OCI-LY7 (cell line): ENCODE measurements around the gene LPCAT1. TPM values are rescaled to one million over a fixed set of nuclear protein-coding genes. Genes with fewer than 3 reads are reported as not detected.
"Not testable (repeated sequence)": the region's sequence is repeated elsewhere in the genome, so short reads cannot be mapped to it uniquely, and the experiment has no call there.

ENCODE experiments used
- BruUV-seq: library from RNA; stranded (reverse); fragments of 400-500 nt; replicated peaks from 2 replicates; lab custom pipeline; 2021; lab: Mats Ljungman, UMichigan
- CTCF ChIA-PET: fragments of 300-600 bp; sonication (Branson Sonifier 250); formaldehyde crosslinking; loops from one replicate; lab custom pipeline; 2022; ENCODE audit warnings: antibody characterized with exemption; ENCODE audit not compliant: unreplicated experiment; lab: Charles Lee
- POLR2A ChIA-PET: fragments of 300-600 bp; sonication (Branson Sonifier 250); formaldehyde crosslinking; loops from one replicate; lab custom pipeline; 2022; ENCODE audit warnings: antibody characterized with exemption; lab: Charles Lee
- DNase-seq: peaks from one replicate; pipeline ENCODE4 v3.0.0-alpha.2; 2015; ENCODE audit warnings: low spot score
- H2AFZ ChIP-seq: fragments of 200-600 bp; sonication (generic), shearing (Covaris generic); 2 replicates; pipeline ENCODE4 v1.6.1; 2014; ENCODE audit warnings: mild to moderate bottlenecking, antibody characterized with exemption, low read length, moderate library complexity
- H3K27ac ChIP-seq: fragments of 200-600 bp; sonication (generic); 2 replicates; pipeline ENCODE4 v1.5.1; 2014; ENCODE audit warnings: mixed run types, low read depth, mild to moderate bottlenecking, moderate library complexity, low read length, inconsistent platforms; ENCODE audit not compliant: poor library complexity, severe bottlenecking
- H3K36me3 ChIP-seq: fragments of 200-600 bp; sonication (generic); 2 replicates; pipeline ENCODE4 v1.6.1; 2014; ENCODE audit warnings: mild to moderate bottlenecking, antibody characterized with exemption, low read length, moderate library complexity, mixed read lengths; ENCODE audit not compliant: insufficient read depth
- H3K4me1 ChIP-seq: fragments of 200-600 bp; sonication (generic); 2 replicates; pipeline ENCODE4 v1.5.1; 2014; ENCODE audit warnings: mild to moderate bottlenecking, low read length; ENCODE audit not compliant: insufficient read depth, poor library complexity, severe bottlenecking
- H3K4me2 ChIP-seq: fragments of 200-600 bp; sonication (generic); 2 replicates; pipeline ENCODE4 v1.6.1; 2014; ENCODE audit warnings: mild to moderate bottlenecking, low read length
- H3K4me3 ChIP-seq: fragments of 200-600 bp; sonication (generic); 2 replicates; pipeline ENCODE4 v1.5.1; 2014; ENCODE audit warnings: mild to moderate bottlenecking, low read depth, low read length; ENCODE audit not compliant: poor library complexity, severe bottlenecking
- H3K79me2 ChIP-seq: fragments of 200-600 bp; sonication (generic); 2 replicates; pipeline ENCODE4 v1.6.1; 2016; ENCODE audit warnings: low read depth, mild to moderate bottlenecking, low read length, moderate library complexity, mixed read lengths; ENCODE audit not compliant: insufficient read depth
- H3K9me2 ChIP-seq: fragments of 200-600 bp; sonication (generic); 2 replicates; pipeline ENCODE4 v1.6.1; 2016; ENCODE audit warnings: mild to moderate bottlenecking, low read length, mixed read lengths; ENCODE audit not compliant: insufficient read depth
- H3K9me3 ChIP-seq: fragments of 200-600 bp; sonication (generic); 2 replicates; pipeline ENCODE4 v1.6.1; 2014; ENCODE audit warnings: mild to moderate bottlenecking, mixed run types, low read length, mixed read lengths
- H4K20me1 ChIP-seq: fragments of 200-600 bp; sonication (generic); 2 replicates; pipeline ENCODE4 v1.6.1; 2014; ENCODE audit warnings: mild to moderate bottlenecking, antibody characterized with exemption, low read length, moderate library complexity, mixed read lengths; ENCODE audit not compliant: insufficient read depth
- EZH2phosphoT487 ChIP-seq: fragments of 200-600 bp; sonication (generic); IDR thresholded peaks from 2 replicates; pipeline ENCODE4 v1.6.1; 2018; ENCODE audit warnings: low read depth, borderline replicate concordance, mild to moderate bottlenecking, mixed run types, antibody characterized with exemption, low read length, moderate library complexity, mixed read lengths
- intact Hi-C: fragments of 100-400 bp; cut with micrococcal nuclease; formaldehyde crosslinking; loops from one replicate; pipeline ENCODE4 v1.10.0; 2022; ENCODE audit not compliant: unreplicated experiment
- total RNA-seq, 2 experiments: library from RNA; depleted of rRNA in 1 of 2; stranded (reverse); fragments of >200 nt in 1 of 2; shearing (Covaris generic) in 1 of 2; gene quantifications; 2 replicates each; pipeline ENCODE4 v1.2.3, GENCODE V29; 2014 to 2022
- TF ChIP-seq, protein P1 (sequence below): fragments of 200-600 bp; sonication (generic); conservative IDR thresholded peaks from 2 replicates; pipeline ENCODE4 v1.5.1; 2014; ENCODE audit warnings: mild to moderate bottlenecking, antibody characterized with exemption, low read length, moderate library complexity, mixed read lengths

The LPCAT1 gene
- total RNA-seq, 2 experiments from 2014 or later: 47.7 to 63.6 TPM

DNA sequence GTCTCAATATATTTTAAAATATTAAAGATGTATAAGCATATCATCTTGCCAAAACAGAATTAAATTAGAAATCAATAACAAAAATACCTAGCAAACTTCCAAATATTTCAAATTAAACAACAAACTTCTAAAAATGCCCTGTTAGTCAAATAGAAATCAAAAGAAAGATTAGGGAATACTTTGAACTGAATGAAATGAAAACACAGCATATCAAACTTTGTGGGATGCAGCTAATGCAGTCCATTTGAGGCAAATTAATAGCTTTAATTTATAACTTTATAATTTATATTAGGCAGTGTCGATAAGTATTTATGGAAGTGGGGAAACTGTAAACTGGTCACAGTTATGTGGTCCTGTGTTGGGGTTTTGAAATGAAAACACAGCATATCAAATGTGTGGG lies 95.7 kb downstream of the LPCAT1 start:
- no peak overlapping the region for H3K27ac ChIP-seq
- H3K4me3 ChIP-seq: no peak overlapping the region
- H3K9me2 ChIP-seq: no peaks in the 10 kb centered on the region
- H3K4me2 ChIP-seq: no peak overlapping the region
- TF ChIP-seq, protein P1, sequence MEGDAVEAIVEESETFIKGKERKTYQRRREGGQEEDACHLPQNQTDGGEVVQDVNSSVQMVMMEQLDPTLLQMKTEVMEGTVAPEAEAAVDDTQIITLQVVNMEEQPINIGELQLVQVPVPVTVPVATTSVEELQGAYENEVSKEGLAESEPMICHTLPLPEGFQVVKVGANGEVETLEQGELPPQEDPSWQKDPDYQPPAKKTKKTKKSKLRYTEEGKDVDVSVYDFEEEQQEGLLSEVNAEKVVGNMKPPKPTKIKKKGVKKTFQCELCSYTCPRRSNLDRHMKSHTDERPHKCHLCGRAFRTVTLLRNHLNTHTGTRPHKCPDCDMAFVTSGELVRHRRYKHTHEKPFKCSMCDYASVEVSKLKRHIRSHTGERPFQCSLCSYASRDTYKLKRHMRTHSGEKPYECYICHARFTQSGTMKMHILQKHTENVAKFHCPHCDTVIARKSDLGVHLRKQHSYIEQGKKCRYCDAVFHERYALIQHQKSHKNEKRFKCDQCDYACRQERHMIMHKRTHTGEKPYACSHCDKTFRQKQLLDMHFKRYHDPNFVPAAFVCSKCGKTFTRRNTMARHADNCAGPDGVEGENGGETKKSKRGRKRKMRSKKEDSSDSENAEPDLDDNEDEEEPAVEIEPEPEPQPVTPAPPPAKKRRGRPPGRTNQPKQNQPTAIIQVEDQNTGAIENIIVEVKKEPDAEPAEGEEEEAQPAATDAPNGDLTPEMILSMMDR: no peak
- TF ChIP-seq EZH2phosphoT487: no peak
- H3K4me1 ChIP-seq: no peaks in the 10 kb centered on the region
- H3K36me3 ChIP-seq: no peaks in the 10 kb centered on the region
- peaks cover 21% of the 10 kb centered on the region; the same call in 1 of the 2 replicates for H3K9me3 ChIP-seq
- H3K79me2 ChIP-seq: no peaks in the 10 kb centered on the region
- H4K20me1 ChIP-seq: no peaks in the 10 kb centered on the region
- ChIA-PET CTCF (no interaction called here), POLR2A (no interaction called here)
- intact Hi-C loops: no loop called here
- no TSS peak for BruUV-seq
- no peak for DNase-seq
- H2AFZ ChIP-seq: no peak overlapping the region

DNA sequence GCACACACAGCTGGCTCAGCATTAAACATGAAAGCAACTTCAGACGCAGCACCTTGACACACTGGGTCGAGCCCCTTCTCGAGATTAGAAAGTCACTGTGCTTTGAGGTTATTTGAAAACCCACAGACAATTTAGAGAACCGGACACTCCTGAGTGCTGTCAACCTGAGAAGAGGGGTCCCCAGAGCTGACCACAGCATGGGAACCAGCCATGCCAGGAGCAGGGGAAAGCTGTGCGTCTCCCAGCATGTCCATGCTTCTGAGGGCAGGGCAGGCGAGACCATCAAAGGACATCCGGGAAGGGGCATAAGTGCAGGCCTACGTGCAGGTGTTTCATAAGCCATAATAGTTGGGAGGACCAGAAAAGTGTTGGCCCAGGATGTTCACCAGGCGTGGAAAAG lies 99.0 kb downstream of the LPCAT1 start:
- Histone ChIP-seq H3K9me3 (peaks cover 21% of the 10 kb centered on the region; the same call in 1 of the 2 replicates), H3K4me1 (no peaks in the 10 kb centered on the region), H3K79me2 (no peaks in the 10 kb centered on the region), H2AFZ (no peak overlapping the region), H3K36me3 (no peaks in the 10 kb centered on the region), H3K4me2 (no peak overlapping the region), H3K9me2 (no peaks in the 10 kb centered on the region), H4K20me1 (no peaks in the 10 kb centered on the region), H3K27ac (no peak overlapping the region), H3K4me3 (no peak overlapping the region)
- ChIA-PET CTCF (no interaction called here), POLR2A (no interaction called here)
- BruUV-seq: no TSS peak
- no peak for DNase-seq
- intact Hi-C loops: no loop called here
- no peak for TF ChIP-seq EZH2phosphoT487
- TF ChIP-seq, protein P1: no peak

DNA sequence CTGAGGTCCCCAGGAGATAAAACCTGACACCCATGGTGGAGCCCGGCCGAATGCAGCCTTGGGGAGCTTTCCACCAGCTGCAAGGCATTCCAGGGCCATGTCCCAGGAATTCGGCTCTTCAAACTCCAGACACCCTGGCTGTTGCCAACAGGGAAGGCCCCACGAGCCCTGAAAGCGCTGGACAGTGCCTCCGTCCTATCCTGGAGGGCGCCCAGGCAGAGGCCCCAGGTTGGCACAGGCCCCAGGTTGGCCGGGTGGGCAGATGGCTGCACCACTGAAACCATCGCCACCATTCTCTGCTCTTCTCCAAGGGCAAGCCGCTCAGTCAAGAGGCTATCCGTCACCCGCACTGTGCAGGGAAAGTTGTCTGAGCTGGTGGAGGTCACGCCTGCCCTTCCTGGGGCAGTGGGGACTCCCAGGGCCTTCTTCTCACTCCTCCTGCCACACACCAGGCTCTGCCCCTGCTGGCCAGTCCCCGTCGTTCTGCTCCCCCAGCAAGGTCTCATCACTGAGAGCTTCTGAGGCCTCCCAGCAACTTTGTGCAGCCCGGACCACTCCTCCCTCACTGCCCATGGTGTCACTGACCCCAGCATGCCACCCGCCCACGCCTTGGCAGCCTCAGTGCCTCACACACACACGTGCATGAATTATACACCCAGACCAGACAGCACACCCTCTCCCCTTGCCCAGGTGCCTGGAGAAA lies 99.7 kb downstream of the LPCAT1 start:
- H3K79me2 ChIP-seq: no peaks in the 10 kb centered on the region

DNA sequence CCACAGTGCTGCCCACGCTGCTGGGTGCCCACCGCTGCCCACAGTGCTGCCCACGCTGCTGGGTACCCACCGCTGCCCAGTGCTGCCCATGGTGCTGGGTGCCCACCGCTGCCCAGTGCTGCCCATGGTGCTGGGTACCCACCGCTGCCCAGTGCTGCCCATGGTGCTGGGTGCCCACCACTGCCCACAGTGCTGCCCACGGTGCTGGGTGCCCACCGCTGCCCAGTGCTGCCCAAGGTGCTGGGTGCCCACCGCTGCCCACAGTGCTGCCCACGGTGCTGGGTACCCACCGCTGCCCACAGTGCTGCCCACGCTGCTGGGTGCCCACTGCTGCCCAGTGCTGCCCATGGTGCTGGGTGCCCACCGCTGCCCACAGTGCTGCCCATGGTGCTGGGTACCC lies 101.2 kb downstream of the LPCAT1 start:
- CTCF ChIA-PET, H3K4me2 ChIP-seq, H2AFZ ChIP-seq, intact Hi-C loops, H3K9me3 ChIP-seq, H3K9me2 ChIP-seq, H3K36me3 ChIP-seq, POLR2A ChIA-PET, BruUV-seq, H3K4me3 ChIP-seq, DNase-seq, H3K4me1 ChIP-seq, H3K27ac ChIP-seq, H3K79me2 ChIP-seq, H4K20me1 ChIP-seq: not testable (repeated sequence)

More for the DNA sequence above, 99.7 kb downstream of the LPCAT1 start:
- Histone ChIP-seq H3K9me2 (no peaks in the 10 kb centered on the region), H3K4me3 (no peak overlapping the region), H3K36me3 (no peaks in the 10 kb centered on the region), H4K20me1 (no peaks in the 10 kb centered on the region), H3K9me3 (peaks cover 19% of the 10 kb centered on the region; the same call in 1 of the 2 replicates), H3K4me1 (no peaks in the 10 kb centered on the region), H2AFZ (no peak overlapping the region), H3K4me2 (no peak overlapping the region), H3K27ac (no peak overlapping the region)
- TF ChIP-seq, protein P1: no peak
- TF ChIP-seq EZH2phosphoT487: no peak
- intact Hi-C loops: no loop called here
- POLR2A ChIA-PET: no interaction called here
- BruUV-seq: no TSS peak
- no peak for DNase-seq
- CTCF ChIA-PET: no interaction called here
